Epithelial cell of esophagus (primary cell): Measurements from ENCODE around the gene CEP72.

ENCODE experiments used
- DNase-seq: peaks from one replicate; pipeline ENCODE4 v3.0.0; 2010; ENCODE audit warnings: low read depth
- H3K4me3 ChIP-seq: 2 replicates; pipeline ENCODE4 v1.5.1; 2011; ENCODE audit warnings: mild to moderate bottlenecking, low read length, control low read depth
- TF ChIP-seq, protein P1 (sequence below): IDR thresholded peaks from 2 replicates; pipeline ENCODE4 v1.5.1; 2011; ENCODE audit warnings: low read depth, mild to moderate bottlenecking, low read length, control low read depth, inconsistent platforms; ENCODE audit not compliant: insufficient read depth; ENCODE audit errors: missing control alignments

The CEP72 gene, protein sequence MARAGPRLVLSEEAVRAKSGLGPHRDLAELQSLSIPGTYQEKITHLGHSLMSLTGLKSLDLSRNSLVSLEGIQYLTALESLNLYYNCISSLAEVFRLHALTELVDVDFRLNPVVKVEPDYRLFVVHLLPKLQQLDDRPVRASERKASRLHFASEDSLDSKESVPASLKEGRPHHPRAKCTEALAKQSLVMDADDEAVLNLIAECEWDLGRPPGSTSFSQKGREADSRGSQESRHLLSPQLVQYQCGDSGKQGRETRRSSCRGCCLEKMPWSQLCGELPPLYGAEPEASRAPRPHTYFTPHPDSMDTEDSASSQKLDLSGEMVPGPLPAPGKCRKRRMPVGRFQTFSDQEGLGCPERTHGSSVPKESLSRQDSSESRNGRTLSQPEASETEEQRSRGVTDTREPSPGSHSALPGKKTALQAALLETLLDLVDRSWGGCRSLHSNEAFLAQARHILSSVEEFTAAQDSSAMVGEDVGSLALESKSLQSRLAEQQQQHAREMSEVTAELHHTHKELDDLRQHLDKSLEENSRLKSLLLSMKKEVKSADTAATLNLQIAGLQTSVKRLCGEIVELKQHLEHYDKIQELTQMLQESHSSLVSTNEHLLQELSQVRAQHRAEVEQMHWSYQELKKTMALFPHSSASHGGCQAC

GRCh38 chr5:611731-612486 lies at the start of gene CEP72:
Gene CEP72 (plus strand): TSS chr5:612340. CDS start chr5:612362, 22 bp downstream.
- DNase-seq: peak; percentile 90
- TF ChIP-seq, protein P1, sequence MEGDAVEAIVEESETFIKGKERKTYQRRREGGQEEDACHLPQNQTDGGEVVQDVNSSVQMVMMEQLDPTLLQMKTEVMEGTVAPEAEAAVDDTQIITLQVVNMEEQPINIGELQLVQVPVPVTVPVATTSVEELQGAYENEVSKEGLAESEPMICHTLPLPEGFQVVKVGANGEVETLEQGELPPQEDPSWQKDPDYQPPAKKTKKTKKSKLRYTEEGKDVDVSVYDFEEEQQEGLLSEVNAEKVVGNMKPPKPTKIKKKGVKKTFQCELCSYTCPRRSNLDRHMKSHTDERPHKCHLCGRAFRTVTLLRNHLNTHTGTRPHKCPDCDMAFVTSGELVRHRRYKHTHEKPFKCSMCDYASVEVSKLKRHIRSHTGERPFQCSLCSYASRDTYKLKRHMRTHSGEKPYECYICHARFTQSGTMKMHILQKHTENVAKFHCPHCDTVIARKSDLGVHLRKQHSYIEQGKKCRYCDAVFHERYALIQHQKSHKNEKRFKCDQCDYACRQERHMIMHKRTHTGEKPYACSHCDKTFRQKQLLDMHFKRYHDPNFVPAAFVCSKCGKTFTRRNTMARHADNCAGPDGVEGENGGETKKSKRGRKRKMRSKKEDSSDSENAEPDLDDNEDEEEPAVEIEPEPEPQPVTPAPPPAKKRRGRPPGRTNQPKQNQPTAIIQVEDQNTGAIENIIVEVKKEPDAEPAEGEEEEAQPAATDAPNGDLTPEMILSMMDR: no peak
- H3K4me3 ChIP-seq: peak within 1 kb of the TSS; percentile 70

GRCh38 chr5:565782-566440 lies 46.2 kb upstream of the CEP72 start:
- TF ChIP-seq, protein P1: no peak
- DNase-seq: peak; percentile 36
- H3K4me3 ChIP-seq: no peak overlapping the region

DNA sequence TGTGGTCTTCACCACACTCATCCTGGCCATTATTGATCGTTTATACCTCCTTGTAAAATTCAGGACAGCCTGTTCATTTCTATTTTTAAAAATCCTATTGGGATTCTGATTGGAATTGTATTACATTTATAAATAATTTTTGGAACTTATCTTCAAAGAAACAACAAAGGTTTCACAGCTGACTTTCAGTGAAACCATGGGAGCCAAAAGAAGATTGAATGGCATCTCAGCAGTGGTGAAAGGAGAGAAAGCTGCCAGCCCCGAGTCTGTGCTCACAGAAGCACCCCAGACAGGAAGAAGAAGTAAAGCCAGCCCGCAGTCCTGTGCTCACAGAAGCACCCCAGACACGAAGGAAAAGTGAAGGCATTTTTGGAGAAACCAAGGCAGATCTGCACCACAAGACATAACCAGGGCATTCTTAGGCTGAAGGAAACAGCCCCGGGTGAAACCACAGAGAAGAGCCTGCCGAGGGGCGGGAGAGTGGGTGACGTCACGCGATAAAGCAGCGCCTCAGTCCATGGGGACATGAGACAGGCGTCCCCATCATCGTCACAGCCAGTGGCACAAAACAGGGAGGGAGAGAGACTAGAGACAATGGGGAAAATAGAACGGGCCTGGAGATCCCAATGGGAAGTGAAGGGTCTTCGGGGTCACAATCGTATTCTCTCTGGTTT lies 45.4 kb upstream of the CEP72 start:
- TF ChIP-seq, protein P1: no peak
- DNase-seq: no peak

DNA sequence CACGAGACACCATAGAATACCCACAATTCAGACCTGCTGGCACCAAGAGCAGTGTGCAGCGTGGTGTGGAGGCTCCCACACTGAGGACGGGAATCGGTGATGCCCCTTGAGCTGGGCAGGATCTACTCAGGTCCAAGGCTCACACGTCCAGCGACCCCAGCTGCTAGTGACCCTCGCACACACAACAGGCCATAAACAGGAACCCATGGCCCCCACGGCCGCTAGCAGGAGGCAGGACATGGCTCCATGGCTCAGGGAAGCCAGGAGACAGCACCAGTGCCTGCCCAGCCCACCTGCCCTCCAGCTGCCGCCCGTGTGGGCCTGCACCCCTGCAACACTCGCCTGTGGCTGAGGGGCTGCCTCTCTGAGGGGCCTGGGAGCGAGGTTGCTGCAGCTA lies 44.5 kb upstream of the CEP72 start:
- H3K4me3 ChIP-seq: no peak overlapping the region
- no peak for DNase-seq
- TF ChIP-seq, protein P1: no peak

More for the DNA sequence above, 45.4 kb upstream of the CEP72 start:
- no peak overlapping the region for H3K4me3 ChIP-seq

DNA sequence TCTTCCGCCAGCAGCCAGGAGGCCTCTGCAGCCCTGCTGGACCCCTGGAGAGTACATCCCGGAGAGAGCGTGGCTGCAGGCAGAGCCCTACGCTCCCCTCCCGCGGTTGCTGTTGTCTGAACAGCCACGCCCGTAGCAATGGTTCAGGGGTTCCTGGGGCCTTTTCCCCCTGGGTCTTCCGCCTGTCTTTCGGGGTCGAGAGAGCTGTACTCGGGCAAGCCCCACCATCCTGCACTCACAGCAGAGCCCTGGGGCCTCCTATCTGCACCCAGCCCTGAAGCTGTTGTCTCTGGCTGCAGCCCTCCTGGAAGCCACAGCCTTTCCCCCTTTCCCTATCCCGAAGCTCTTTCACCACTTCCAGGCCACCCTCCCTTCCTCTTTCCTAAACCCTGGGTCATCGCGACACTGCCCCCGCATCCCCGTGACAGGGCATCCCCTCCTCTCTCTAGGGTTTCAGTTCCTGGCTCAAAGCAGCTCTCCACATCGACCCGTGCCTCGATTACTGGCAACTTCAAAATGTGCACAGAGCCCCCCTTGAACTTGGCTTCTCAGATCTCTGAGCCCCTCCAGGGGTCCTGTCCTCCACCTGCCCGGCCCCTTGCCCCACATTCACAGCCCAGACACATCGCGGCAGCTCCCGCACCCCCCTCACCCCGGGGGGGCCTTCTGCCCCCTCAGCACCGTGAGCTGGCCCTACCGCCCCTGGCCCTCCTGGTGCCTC lies 43.9 kb upstream of the CEP72 start:
- TF ChIP-seq, protein P1: no peak
- H3K4me3 ChIP-seq: no peak overlapping the region
- DNase-seq: no peak

DNA sequence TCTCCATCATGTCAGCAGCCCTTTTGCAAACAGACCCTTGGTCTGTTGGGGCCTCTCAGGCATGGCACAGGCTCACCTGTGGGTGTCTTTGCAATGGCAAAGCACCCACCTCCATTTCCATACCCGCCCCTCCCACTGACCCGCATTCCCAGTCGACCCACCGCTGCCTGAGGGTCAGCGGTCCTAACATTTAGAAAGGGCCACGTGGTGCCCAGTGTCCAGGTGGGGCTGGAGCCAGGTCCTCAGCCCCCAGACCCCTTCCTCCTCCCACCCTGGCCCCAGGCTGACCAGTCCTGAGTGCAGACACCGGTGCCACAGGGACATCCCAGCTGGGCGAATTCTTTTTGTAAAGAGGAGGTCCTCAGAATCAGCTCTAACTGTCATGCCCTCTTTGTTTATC lies 43.3 kb upstream of the CEP72 start:
- no peak overlapping the region for H3K4me3 ChIP-seq
- DNase-seq: no peak
- TF ChIP-seq, protein P1: no peak
